Activated gamma-delta T cell treated with anti-CD3 and anti-CD28 coated beads, Interleukin-2, amount 50 U/mL, for 16 hours (primary cell): Measurements from ENCODE around the gene IGSF3.

Experiments used
- DNase-seq: peaks from one replicate; pipeline ENCODE4 v3.0.0-alpha.2; 2020; ENCODE audit warnings: low read depth

IGSF3 gene

DNA sequence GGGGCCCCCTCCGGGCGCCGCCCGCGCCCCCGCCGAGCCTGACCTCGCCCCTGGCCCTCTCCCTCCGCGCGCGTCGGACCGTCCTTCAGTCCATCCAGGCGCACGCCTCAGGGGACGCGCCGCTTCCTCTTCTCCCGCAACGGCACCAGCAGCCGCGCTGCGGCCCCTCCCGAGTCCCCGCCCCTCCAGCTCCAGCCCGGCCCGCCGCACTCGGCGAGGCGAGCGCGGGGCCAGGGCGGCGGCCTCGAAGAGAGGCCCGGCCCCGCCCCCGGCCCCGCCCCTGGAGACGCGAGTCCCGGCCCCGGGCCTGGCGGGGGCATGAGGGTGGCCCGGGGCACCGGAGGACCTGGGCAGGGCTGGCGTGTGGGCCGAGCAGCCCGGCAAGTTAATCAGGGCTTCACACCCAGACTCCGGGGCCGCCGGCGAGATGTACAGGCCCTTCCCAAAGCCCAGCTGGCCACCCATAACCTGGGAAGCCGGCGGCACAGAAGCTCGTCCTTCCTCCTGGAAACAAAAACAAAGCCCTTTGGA is at the start of gene IGSF3:
IGSF3 (minus strand) TSS at position 159 of the 531 bp plus-strand sequence. CDS start 1,407 bp downstream, outside the sequence.
- DNase-seq = peak; percentile 7

DNA sequence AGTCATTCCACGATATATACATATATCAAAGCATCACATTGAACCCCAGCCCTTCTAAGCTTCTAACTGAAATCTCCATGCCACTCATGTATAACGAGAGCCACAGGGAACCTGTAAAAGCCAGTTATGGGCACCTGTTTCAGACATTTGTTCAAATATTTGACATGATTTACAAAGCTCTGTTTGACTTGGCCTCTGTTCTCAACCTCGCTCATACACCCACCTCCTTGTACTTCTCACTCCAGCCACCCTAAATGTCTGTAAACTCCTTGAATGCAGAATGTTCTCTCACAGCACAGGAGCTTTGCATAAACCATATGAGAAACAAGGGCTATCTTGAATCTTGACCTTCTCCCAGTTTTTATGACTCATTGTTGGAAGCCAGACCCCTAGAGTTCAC is 49.8 kb upstream of the IGSF3 start:
- DNase-seq = no peak

DNA sequence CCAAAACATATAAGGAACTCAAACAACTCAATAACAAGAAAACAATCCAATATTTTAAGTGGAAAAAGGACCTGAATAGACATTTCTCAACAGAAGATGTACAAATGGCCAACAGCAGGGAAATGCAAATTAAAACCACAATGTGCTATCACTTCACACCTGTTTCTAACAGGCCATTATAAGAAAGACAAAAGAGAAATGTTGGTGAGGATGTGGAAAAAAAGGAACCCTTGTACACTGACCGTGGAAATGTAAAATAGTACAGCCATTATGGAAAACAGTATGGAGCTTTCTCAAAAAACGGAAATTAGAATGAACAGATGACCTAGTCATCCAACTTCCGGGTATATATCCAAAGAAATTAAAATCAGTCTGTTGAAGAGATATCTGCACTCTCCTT is 48.9 kb upstream of the IGSF3 start:
- DNase-seq = no peak

DNA sequence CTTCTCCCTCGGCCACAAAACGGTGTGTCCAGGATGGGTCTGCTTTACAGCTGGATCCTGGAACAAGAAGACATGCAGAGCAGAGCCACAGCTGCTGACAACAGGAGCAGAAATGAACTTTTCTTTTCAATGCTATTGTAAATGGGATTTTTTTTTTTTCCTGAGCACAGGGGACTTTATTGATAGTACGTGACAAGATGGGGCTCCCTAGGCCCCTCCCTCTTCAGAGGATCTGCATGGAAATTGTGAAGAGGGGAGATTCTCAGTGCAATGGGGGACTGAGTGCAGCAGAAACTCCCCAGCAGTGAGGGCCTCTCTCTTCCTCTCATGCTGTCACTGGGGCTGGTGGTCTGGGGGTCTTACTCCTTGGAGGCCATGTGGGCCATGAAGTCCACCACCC is 45.9 kb upstream of the IGSF3 start:
- DNase-seq = no peak

DNA sequence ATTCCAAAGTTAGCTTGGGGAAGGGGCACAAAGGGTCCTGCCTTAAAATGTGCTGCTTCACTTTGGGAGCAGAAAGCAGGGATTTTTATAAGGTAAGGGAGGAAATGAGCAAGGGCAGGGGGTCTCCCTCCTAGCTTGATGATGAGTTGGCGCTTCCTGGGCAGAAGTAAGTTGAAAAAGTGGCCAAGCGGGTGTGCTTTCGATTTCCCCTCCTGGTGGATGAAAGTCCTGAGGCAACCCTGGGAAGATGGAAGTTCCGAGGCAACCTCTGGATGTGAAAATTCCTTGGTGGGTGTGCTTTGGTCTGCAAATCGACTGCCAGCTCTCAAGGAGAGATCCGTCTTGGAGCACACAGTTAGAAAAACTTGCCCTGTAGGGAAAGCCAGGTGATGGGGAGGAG is 45.0 kb upstream of the IGSF3 start:
- no peak for DNase-seq

DNA sequence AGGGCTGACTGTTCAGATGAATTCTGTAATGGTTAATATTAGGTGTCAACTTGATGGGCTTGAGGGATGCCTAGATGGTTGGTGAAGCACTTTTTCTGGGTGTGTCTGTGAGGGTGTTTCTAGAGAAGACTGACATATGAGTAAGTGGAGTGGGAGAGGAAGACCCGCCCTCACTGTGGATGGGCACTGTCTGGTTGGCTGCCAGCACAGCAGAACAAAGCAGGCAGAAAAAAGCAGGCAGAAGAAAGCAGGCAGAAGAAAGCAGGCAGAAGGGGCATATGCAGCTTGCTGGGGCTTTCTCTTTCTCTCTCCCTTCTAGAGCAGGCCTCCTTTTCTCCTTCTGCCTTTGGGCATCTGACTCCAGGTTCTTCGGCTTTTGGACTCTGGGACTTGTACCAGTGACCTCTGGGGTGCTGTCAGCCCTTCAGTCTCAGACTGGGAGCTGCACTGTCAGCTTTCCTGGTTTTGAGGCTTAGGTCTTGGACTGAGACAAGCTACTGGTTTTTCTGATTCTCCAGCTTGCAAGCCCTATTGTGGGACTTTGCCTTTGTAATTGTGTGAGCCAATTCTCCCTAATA is 43.8 kb upstream of the IGSF3 start:
- DNase-seq = no peak

DNA sequence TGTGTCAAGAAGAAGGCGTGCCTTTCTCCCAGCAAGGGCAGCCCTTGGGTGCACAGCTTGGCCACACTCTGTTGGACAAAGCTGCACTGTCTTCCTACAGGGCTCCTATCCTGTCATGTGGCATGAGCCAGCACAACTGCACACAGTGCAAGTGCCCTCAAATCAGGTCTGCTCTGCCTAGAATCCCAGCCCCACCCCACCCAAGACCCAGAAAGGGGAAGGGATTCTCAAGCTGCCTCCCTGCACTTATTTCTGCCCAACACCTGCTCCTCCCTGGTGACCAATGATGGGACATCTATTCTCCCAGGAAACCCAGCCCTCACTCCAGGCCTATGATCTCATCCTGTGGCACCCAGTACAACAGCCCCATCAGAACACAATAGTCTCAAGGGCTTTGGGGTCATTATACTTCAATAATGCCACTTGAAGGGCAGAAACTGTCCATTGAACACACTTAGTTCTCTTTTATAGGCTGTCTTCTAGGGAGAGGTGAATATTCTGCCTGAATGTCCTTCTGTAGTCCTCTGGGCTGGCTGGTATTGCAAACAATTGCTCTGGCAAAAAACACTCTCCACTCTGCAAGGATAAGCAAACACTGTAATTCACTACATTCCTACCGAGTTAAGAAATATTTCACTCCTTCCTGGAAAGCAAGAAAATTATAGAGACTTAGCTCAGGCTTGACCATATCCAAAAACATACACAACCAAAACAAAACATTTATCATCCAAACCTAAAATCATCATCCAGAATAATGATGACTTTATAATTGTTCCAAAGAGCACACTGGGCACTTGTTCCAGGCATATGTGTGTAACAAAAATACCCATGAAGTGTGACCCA is 43.1 kb upstream of the IGSF3 start:
- no peak for DNase-seq

DNA sequence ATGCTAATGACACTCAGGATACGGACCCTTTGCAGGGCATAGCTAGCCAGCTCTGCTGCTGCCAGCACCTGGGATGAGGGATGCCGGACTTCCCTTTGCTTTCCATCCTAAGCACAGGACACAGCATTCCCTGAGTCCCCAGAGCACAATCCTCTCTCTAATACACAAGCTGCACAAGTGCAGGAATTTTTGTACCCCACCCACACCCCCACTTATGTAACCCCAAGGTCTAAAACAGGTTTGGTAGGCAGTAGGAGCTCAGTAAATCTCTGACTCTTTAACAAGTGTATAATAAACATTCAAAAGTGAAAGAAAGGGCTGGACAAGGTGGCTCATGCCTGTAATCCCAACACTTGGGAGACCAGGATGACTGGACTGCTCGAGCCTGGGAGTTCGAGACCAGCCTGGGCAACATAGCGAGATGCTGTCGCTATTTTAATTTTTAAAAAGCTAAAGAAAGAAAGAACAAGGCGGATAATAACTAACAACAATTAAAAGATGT is 42.2 kb upstream of the IGSF3 start:
- no peak for DNase-seq

DNA sequence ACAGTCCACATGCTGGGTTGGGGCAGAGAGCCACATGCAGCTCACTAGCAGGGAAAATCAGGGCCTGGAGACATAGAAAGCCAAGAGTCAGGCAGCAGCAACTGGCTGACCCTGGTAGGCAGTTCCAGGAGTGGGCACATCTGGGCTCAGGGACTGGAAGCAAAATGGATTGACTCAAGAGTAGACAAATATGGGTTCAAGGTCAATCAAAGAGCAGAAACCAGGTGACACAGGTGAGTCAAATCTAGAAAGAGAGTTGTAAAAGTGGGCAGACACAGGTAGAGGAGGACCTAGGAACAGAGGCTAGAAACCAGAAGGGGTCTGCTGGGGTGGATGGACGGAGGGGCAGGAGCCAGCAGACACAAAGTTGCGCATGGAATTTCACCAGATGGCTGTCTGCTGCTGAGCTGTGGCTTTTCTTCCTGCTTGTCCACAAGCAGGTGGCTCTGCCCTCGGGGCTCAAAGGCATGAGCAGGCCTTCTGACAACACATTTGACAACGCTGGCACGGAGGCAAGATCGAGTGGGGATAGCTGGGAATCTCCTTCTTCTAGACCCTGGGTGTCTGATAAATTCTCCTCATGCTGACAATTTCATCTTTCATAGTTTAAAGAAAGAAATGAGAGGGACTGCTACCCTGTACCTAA is 40.8 kb upstream of the IGSF3 start:
- DNase-seq = no peak

DNA sequence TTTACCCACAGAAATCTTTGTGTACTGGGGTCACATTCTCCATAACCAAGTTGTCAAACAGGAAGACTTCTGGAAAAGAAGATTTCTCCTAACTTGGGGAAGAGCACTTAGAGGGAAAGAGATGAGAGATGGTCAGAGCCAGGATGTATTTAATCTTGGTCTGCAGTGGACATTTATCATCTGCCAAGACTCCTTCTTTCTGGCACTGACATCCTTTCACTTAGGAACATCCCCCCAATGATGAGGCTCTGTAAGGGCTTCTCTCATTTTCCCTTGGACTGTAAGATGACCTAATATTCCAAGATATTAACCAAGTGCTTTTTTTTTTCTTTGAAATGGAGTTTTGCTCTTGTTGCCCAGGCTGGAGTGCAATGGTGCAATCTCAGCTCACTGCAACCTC is 39.3 kb upstream of the IGSF3 start:
- DNase-seq = no peak

DNA sequence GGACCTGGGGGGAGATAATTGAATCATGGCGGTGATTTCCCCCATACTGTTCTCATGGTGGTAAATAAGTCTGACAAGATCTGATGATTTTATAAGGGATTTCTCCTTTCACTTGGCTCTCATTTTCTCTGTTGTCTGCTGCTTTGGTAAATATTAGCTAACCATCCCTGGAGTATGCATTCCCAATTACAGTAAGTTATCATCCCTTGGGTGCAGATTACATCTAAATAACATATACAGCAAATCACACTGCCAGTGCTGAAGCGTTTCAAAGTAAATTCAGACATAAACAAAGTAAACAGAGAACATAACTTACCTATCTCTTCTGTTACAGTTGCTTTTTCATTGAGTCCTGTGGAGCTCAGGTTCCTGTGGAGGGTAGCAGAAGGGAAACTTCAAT is 38.6 kb upstream of the IGSF3 start:
- DNase-seq = no peak

DNA sequence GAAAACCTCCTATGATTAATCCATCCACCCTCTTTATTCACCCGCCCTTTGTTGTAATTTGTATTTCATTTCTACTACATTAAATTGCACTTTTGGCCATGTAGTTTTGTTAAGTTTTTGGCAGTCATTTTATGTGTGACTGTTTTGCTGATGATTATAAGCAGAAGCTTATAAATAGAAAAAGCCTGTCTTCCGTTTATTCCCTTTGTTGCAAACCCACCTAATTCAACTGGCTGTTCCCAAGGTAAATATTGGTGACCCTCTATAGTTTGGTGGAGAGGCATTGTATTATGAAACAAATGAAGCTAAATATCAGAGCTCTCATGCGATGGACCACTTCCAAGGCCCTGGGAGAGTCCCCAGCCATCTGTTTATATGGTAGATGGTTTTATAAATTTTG is 36.7 kb upstream of the IGSF3 start:
- no peak for DNase-seq

DNA sequence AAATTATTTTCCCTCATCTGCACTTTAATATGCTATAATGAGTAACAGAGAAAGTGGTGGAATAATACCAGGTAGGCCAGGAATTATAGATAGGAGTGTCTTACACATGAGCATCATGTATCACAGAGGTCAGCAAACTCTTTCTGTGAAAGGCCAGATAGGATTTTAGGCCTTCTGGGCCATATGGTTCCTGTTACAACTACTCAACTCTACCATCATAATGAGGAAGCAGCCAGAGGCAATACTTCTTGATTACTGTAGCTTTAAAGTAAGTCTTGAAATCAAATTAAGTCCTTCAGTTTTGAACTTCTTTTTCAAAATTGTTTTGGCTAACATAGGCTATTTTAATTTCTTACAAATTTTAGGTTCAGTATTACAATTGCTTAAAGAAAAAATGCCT is 32.1 kb upstream of the IGSF3 start:
- no peak for DNase-seq

DNA sequence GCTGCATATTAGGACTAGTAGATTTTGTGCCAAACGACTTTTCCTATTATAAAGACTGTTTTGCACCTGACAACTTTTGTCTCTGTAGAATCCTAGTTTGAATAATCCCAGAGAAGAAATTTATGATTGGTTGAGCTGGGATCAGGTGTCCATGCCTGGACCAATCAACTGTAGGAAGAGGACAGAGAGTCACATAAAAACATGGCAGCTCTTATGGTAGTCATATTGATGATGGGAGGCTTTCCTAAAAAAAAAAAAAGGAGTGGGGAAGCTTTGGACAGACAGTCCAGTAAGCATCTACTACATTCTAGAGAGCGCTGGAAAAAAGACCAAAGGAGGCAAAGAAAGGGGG is 30.7 kb upstream of the IGSF3 start:
- DNase-seq = no peak

DNA sequence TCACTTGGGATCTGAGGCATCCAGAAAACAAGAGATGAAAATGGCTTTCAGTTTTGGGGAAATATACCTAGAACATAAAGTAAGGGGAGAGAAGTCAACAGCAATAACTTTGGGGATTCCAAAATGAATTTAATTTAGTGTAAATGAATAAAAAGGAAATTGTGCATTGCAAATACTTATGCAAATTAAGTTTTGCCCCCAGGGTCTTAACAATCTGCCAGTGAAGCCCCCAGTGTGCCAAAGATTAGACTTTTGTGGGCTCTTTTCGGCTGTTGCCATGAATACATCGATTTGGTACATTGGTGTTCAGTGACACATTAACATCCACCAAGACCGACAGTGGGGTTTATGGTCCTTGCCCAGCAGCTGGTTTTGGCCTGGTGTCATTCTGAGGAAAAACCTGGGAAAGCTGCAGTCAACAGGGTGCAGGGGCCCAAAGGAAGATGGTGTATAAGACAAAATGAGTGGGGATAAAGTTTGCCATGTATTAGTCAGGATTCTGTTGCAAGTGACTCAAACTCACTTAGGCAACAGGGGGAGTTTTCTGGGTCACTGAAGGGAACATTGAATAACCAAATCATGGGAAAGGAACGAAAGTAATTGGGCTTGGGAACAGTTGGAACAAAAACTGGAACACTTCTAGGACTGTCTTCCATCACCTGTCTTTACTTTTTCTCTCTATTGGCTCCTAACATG is 30.2 kb upstream of the IGSF3 start:
- DNase-seq = no peak

DNA sequence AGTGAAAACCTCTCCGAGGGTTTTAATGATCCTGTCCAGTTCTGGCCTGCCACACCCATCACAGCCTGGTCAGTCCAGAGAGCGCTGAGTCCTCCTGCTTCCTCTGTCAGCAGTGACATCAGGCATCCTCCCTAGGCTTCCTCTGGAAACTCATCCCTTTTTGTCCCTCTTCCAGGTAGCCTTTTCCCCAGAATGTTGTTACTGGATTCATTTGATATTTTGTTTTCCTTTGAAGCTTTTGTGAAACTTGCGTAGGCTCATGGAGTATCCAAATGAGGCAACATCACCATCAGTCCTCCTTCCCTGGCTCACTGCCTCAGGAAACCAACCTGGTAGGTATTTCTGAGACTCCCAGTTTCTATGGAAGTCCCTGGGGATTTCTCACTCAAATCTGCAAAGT is 27.0 kb upstream of the IGSF3 start:
- DNase-seq = no peak

DNA sequence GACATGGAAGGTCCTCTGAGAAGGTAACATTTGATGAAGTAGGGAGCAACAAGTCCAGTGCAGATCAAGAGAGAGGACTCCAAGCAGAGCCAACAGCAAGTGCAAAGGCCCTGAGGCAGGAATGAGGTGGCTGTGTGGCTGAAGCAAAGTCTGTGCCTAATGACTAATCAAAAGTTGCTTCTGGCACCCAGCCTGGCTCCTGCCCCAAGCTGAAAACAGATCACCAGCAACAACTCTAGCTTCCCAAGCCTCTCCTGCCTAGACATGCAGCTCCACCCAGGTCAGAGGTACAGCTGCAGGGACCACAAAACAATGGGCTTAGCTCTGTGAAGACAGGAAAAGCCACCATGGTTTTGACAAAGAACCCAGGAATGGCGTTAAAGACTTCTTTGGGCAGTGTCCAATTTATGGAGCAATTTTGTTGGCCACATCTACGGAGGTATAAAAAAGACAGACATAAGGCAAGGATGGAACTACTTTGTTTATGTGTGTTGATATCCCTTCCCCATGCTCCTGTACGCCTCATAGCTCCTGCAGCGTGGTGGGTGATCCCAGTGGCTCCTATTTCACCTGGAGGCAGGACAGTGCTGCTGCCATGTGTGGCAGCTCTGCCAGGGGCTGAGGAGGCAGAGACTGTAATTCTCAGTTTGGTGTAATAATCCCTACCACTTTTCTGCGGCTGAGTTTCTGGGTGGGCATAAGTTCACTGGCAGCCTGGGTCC is 26.4 kb upstream of the IGSF3 start:
- no peak for DNase-seq

DNA sequence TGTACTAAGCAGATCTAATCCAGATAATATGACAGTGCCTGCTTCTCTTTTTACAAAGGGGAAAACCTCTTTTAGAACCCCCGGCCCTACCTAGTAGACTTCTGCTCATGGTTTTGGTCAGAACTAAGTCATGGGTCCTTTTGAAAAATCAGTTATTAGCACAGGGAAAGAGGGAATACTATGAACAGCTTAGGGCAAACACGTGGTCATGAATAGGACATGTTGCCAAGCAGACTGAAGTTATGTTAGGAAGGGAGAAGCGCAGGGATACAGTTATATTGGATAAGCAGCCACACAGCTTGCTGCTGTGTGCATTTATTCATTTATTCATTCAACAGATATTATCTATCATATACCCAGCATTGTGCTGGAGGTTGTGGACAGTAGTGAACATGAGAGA is 25.3 kb upstream of the IGSF3 start:
- DNase-seq = no peak

DNA sequence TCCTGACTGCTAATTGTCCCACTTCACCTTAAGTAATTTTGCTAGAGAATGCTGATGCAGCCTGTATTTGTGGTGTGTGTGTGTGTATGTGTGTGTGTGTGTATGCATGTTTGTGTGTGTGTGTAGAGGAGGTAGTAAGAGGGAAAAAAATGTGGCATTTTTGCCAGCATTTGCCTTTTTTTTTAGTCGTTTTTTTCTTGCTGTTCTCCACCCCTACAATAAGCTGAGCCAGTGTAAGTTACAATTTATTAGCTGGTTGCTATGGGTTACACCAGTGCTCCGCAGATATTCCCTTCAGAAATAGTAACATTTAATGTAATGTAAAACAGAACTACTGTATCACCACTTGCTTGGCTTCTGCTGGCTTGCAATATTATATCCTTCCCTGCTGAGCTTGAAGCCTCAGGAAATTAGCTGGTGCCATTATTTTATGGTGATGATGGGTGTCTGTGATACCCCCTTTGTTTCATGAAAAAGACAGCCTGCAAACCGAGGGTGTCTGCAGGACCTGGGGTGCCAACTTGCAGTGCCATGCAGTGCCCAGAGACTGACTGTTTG is 23.4 kb upstream of the IGSF3 start:
- DNase-seq = no peak

DNA sequence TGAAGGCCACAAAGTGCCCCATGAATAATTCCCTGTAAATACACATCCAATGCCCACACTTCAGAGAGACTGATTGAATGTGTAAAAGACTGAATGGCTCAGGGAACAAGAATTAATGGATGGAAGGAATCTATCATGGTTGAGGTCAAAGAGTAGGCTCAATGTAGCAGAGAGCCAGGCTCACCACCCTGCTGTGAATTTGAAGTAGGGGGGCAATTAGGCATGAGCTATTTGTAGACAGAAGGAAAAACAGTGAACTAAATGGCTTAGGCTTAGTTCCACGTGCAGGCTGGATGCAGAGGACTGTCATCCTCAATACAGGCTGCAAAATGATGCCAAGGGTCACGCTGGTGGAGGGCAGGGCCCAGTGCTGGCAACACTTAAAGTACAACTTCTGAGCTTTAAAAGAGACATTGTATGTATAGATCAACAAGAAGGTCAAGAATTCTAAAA is 22.9 kb upstream of the IGSF3 start:
- DNase-seq = no peak

DNA sequence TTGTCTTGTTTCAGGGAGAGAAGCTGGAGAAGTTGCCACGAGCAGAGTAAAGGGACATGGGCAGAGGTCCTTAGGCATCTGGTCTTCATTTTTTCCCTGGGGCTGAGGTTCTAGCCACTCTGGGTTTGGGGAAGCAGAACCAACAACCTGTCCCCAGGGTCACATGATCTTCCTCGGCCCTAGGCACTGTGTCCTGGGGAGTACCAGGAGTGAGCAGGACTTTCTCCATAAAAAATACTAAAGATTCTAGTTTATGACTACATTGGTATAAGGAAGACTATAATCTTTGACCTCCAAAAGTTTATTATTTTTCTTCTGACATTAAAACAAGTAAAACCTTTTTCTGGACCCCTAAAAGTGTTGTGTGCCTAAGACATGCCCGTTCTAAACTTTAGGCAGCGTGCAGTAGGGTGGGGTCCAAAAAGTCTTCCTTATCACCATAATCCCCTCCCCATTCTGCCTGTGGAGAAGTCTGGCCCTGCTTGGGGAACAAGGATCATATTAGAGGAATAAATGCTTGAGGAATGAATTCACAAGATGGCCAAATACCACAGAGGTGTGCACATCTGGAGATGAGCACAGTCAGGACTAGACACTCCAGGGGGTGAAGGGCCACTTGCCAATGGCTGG is 19.3 kb upstream of the IGSF3 start:
- no peak for DNase-seq
